Testis (tissue), 2 donors: ENCODE measurements around the gene FGR.

Experiments
- POLR2A ChIP-seq: fragments of 450-650 bp; IDR thresholded peaks from one replicate; pipeline ENCODE4 v1.6.1; 2017; ENCODE audit warnings: antibody characterized with exemption, mild to moderate bottlenecking, moderate library complexity
- TF ChIP-seq, protein P1 (sequence below), 3 experiments: fragments of 450-650 bp in 2 of 3; fragments of 200-600 bp in 1 of 3; sonication (generic) in 1 of 3; IDR thresholded peaks; one replicate each; pipeline ENCODE4 v1.5.1; 2016 to 2019; ENCODE audit warnings: antibody characterized with exemption in 3 of 3, mild to moderate bottlenecking in 2 of 3, moderate library complexity in 1 of 3

- TF ChIP-seq, protein P1, sequence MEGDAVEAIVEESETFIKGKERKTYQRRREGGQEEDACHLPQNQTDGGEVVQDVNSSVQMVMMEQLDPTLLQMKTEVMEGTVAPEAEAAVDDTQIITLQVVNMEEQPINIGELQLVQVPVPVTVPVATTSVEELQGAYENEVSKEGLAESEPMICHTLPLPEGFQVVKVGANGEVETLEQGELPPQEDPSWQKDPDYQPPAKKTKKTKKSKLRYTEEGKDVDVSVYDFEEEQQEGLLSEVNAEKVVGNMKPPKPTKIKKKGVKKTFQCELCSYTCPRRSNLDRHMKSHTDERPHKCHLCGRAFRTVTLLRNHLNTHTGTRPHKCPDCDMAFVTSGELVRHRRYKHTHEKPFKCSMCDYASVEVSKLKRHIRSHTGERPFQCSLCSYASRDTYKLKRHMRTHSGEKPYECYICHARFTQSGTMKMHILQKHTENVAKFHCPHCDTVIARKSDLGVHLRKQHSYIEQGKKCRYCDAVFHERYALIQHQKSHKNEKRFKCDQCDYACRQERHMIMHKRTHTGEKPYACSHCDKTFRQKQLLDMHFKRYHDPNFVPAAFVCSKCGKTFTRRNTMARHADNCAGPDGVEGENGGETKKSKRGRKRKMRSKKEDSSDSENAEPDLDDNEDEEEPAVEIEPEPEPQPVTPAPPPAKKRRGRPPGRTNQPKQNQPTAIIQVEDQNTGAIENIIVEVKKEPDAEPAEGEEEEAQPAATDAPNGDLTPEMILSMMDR (IDR thresholded peaks at IDR 0.05) = no peak
- TF ChIP-seq POLR2A = no peak
Measured at GRCh38 chr1:27567971-27568299, 67.0 kb downstream of the FGR start.
